Keratinocyte (primary cell): ENCODE measurements around the gene ZBTB7A. TPM values are rescaled to one million over a fixed set of nuclear protein-coding genes. Genes with fewer than 3 reads are reported as not detected.

ENCODE experiments used
- DNase-seq: peaks from one replicate; pipeline ENCODE4 v3.0.0-alpha.2; 2011; ENCODE audit warnings: low read depth, missing footprints, low spot score
- FAIRE-seq: peaks from 2 replicates; lab custom pipeline; 2011; peaks lifted over from hg19 to GRCh38; lab: Jason Lieb, UNC
- H2AFZ ChIP-seq: 2 replicates; pipeline ENCODE4 v1.6.0; 2012; ENCODE audit warnings: low read length, control low read depth, inconsistent platforms; ENCODE audit not compliant: control insufficient read depth
- H3K27ac ChIP-seq: 2 replicates; pipeline ENCODE4 v1.5.1; 2011; ENCODE audit warnings: low read length; ENCODE audit not compliant: control insufficient read depth, insufficient read depth
- H3K27me3 ChIP-seq: 3 replicates; pipeline ENCODE4 v1.6.0; 2011; ENCODE audit warnings: low read length; ENCODE audit not compliant: control insufficient read depth, insufficient read depth; ENCODE audit errors: extremely low read depth
- H3K36me3 ChIP-seq, 2 experiments: 2 replicates in 1 of 2; 3 replicates in 1 of 2; pipeline ENCODE4 v1.5.1; 2011; ENCODE audit warnings: low read length in 2 of 2, mild to moderate bottlenecking in 1 of 2; ENCODE audit not compliant: control insufficient read depth in 2 of 2, insufficient read depth in 2 of 2; ENCODE audit errors: extremely low read depth in 1 of 2
- H3K4me1 ChIP-seq: 3 replicates; pipeline ENCODE4 v1.5.1; 2011; ENCODE audit warnings: low read length; ENCODE audit not compliant: control insufficient read depth, insufficient read depth; ENCODE audit errors: extremely low read depth
- H3K4me2 ChIP-seq: 3 replicates; pipeline ENCODE4 v1.6.0; 2011; ENCODE audit warnings: low read depth, low read length; ENCODE audit not compliant: control insufficient read depth, insufficient read depth; ENCODE audit errors: extremely low read depth
- H3K4me3 ChIP-seq, 3 experiments: fragments of 200-600 bp in 1 of 3; sonication (generic) in 1 of 3; 2 replicates in 2 of 3; 3 replicates in 1 of 3; pipeline ENCODE4 v1.5.1; 2011 to 2016; ENCODE audit warnings: low read length in 3 of 3, mild to moderate bottlenecking in 3 of 3, control low read depth in 2 of 3, inconsistent platforms in 1 of 3, low read depth in 1 of 3, mixed read lengths in 1 of 3, mixed run types in 1 of 3, moderate library complexity in 1 of 3; ENCODE audit not compliant: control insufficient read depth in 2 of 3, insufficient read depth in 2 of 3; ENCODE audit errors: extremely low read depth in 1 of 3
- H3K79me2 ChIP-seq: 2 replicates; pipeline ENCODE4 v1.6.0; 2012; ENCODE audit warnings: low read length; ENCODE audit not compliant: control insufficient read depth, insufficient read depth
- H3K9ac ChIP-seq: 3 replicates; pipeline ENCODE4 v1.6.0; 2011; ENCODE audit warnings: low read length; ENCODE audit not compliant: control insufficient read depth, insufficient read depth; ENCODE audit errors: extremely low read depth
- H3K9me1 ChIP-seq: 3 replicates; pipeline ENCODE4 v1.6.0; 2011; ENCODE audit warnings: low read length; ENCODE audit not compliant: control insufficient read depth, insufficient read depth; ENCODE audit errors: extremely low read depth
- H3K9me3 ChIP-seq: 2 replicates; pipeline ENCODE4 v1.5.1; 2012; ENCODE audit warnings: low read depth, low read length; ENCODE audit not compliant: control insufficient read depth
- H4K20me1 ChIP-seq: 3 replicates; pipeline ENCODE4 v1.6.0; 2011; ENCODE audit warnings: low read length; ENCODE audit not compliant: control insufficient read depth, insufficient read depth; ENCODE audit errors: extremely low read depth
- EZH2 ChIP-seq: IDR thresholded peaks from one replicate; pipeline ENCODE4 v1.6.1; 2012; ENCODE audit warnings: inconsistent platforms, mild to moderate bottlenecking, low read length, moderate library complexity
- dilution Hi-C: fragments of 300-500 bp; cut with MboI; formaldehyde crosslinking; loops from one replicate; pipeline ENCODE4 v1.7.0; 2020; ENCODE audit warnings: low sequenced_read_pairs; ENCODE audit not compliant: extremely low pct_ligation_motif_present
- polyA plus RNA-seq, 5 experiments: library from polyadenylated mRNA; depleted of rRNA in 3 of 5; stranded (reverse) in 3 of 5; stranded (forward) in 1 of 5; unstranded in 1 of 5; fragments of >200 nt; gene quantifications; 1 replicate in 1 of 5; 2 replicates in 3 of 5; 3 replicates in 1 of 5; pipeline versions ENCODE4 v1.2.1 to v1.2.3, GENCODE V29; 2011 to 2012; ENCODE audit warnings: missing spikeins in 2 of 5, low read depth in 1 of 5, low replicate concordance in 1 of 5
- TF ChIP-seq, protein P1 (sequence below), 3 experiments: IDR thresholded peaks in 1 of 3; conservative IDR thresholded peaks in 1 of 3; optimal IDR thresholded peaks in 1 of 3; 2 replicates in 2 of 3; 3 replicates in 1 of 3; pipeline versions ENCODE3 to v1.5.1; 2011; ENCODE audit warnings: low read length in 3 of 3, mild to moderate bottlenecking in 3 of 3, moderate library complexity in 2 of 3, control low read depth in 1 of 3, inconsistent platforms in 1 of 3; ENCODE audit not compliant: insufficient read depth in 2 of 3; ENCODE audit errors: extremely low read depth in 1 of 3

The ZBTB7A gene
- polyA plus RNA-seq, 1 donor (not counting 4 experiments of a cell fraction or from before 2014, with no cell fraction given) = 3.7 TPM

DNA sequence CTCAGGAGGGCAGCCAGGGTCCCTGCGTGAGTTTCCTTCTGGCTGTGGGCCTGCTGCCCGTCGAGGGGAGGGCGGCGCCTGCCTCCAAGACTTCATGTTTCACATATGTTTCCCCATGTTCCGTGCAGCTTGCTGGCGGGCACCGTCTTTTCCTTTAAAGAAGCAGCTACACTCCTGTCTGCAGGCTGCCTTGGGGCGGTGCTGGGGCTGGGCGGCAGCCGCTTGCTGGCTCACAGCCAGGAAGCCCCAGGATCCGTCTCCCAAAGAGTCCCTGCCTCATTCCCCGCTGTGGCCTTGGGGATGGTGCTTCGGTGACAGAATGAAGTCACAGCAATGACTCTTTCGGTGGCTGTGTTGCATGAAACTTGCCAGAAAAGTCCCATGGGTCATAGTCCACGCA lies 34.3 kb downstream of the ZBTB7A start:
- no peaks in the 10 kb centered on the region for H4K20me1 ChIP-seq
- H2AFZ ChIP-seq = no peak overlapping the region
- TF ChIP-seq EZH2 = no peak
- TF ChIP-seq, protein P1, sequence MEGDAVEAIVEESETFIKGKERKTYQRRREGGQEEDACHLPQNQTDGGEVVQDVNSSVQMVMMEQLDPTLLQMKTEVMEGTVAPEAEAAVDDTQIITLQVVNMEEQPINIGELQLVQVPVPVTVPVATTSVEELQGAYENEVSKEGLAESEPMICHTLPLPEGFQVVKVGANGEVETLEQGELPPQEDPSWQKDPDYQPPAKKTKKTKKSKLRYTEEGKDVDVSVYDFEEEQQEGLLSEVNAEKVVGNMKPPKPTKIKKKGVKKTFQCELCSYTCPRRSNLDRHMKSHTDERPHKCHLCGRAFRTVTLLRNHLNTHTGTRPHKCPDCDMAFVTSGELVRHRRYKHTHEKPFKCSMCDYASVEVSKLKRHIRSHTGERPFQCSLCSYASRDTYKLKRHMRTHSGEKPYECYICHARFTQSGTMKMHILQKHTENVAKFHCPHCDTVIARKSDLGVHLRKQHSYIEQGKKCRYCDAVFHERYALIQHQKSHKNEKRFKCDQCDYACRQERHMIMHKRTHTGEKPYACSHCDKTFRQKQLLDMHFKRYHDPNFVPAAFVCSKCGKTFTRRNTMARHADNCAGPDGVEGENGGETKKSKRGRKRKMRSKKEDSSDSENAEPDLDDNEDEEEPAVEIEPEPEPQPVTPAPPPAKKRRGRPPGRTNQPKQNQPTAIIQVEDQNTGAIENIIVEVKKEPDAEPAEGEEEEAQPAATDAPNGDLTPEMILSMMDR (optimal IDR thresholded peaks at IDR 0.05 in 1 of 3, IDR thresholded peaks at IDR 0.05 in 1 of 3, conservative IDR thresholded peaks at IDR 0.05 in 1 of 3; ENCODE audit: extremely low read depth in 1 of 3, insufficient read depth in 2 of 3, low read length in 3 of 3) = no peak
- no peaks in the 10 kb centered on the region for H3K27me3 ChIP-seq
- no peaks in the 10 kb centered on the region for H3K79me2 ChIP-seq
- H3K4me2 ChIP-seq = no peak overlapping the region
- DNase-seq (no peak), FAIRE-seq (no peak)
- peaks cover 12 to 26% of the 10 kb centered on the region in 2 experiments for H3K36me3 ChIP-seq
- no peak overlapping the region for H3K4me3 ChIP-seq
- H3K9me1 ChIP-seq = no peaks in the 10 kb centered on the region
- no peaks in the 10 kb centered on the region for H3K4me1 ChIP-seq
- H3K27ac ChIP-seq = no peak overlapping the region
- peaks cover 3% of the 10 kb centered on the region for H3K9me3 ChIP-seq
- no peak overlapping the region for H3K9ac ChIP-seq
- dilution Hi-C loops = no loop called here

DNA sequence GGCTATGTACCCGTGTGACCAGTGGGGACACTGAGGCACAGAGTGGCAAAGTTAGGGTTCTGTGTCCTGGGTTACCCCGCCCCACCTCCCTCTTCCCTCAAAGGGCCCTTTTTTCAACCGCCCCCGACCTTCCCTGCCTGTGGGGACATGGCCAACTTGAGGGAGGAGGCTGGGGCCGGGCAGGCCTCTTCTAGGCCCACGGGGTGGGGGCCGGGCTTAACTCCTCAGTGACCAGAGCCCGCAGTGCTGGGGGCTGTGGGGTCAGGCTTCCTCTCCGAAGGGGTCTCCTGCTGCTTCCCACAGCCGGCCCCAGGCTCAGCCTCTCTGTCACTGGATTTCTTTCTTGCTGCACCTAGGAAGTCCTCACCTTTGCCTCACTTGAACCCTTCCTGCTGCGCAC lies 35.3 kb downstream of the ZBTB7A start:
- H2AFZ ChIP-seq = no peak overlapping the region
- H3K27ac ChIP-seq = no peak overlapping the region
- H3K9ac ChIP-seq = no peak overlapping the region
- H3K4me2 ChIP-seq = no peak overlapping the region
- no peaks in the 10 kb centered on the region for H3K9me3 ChIP-seq
- dilution Hi-C loops = no loop called here
- H3K79me2 ChIP-seq = no peaks in the 10 kb centered on the region
- H3K4me3 ChIP-seq = no peak overlapping the region
- H3K36me3 ChIP-seq = peaks cover 7 to 25% of the 10 kb centered on the region in 2 experiments
- FAIRE-seq (no peak), DNase-seq (no peak)
- H3K4me1 ChIP-seq = no peaks in the 10 kb centered on the region
- H3K9me1 ChIP-seq = no peaks in the 10 kb centered on the region
- H4K20me1 ChIP-seq = no peaks in the 10 kb centered on the region
- TF ChIP-seq EZH2 = no peak
- TF ChIP-seq, protein P1 (optimal IDR thresholded peaks at IDR 0.05 in 1 of 3, IDR thresholded peaks at IDR 0.05 in 1 of 3, conservative IDR thresholded peaks at IDR 0.05 in 1 of 3; ENCODE audit: extremely low read depth in 1 of 3, insufficient read depth in 2 of 3, low read length in 3 of 3) = no peak
- no peaks in the 10 kb centered on the region for H3K27me3 ChIP-seq
